GM21825 (cell line): ENCODE measurements around the gene SPRYD7.
"Not testable (repeated sequence)": the region's sequence is repeated elsewhere in the genome, so short reads cannot be mapped to it uniquely, and the experiment has no call there.

Source experiments
- ATAC-seq: cut with Tn5 transposase; IDR thresholded peaks from one replicate; pipeline ENCODE4 v1.9.1; 2021; ENCODE audit warnings: mild to moderate bottlenecking, moderate library complexity; ENCODE audit not compliant: unreplicated experiment

The SPRYD7 gene, protein sequence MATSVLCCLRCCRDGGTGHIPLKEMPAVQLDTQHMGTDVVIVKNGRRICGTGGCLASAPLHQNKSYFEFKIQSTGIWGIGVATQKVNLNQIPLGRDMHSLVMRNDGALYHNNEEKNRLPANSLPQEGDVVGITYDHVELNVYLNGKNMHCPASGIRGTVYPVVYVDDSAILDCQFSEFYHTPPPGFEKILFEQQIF

DNA sequence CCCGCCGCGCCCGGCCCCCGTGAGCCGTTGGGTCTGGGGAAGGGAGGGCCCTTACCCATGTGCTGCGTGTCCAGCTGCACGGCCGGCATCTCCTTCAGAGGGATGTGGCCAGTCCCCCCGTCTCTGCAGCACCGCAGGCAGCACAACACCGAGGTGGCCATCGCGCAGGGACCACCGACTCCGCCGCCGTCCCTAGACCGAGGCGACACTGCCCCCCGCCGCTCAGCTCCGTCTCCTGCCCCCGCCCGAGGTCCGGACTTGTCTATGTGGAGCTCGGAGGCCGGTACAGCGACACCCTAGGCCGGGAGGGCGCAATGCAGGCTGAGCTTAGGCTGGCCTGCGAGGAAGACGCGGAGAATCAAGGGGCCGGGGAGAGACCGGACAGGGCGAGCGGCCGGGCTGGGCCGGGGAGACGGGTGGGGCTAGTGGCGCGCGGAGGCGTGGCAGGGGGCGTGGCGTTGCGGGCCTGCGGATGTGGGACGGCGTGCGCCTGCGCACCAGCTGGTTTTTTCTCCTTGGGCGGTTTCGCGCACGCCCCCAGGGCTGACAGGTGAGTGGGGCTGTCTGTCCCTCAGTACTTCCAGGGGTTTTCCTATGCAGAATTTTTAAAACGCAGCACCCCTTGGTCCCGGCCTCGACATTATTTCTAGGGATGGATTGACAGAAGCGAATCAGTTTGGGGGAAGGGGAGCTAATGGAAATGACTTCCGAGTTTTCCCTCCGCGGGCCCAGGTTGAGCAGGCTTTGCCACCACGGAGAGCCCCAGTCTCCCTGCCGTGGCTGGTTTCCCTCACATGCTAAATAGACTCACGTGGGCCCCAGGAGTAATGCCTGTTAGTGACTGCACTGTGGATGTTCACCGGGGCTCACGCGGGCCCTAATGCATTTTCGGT, at the start of gene SPRYD7:
TSS of gene SPRYD7 (minus strand) at position 266 of the 893 bp plus-strand sequence. CDS start at position 161, 105 bp downstream.
- peak; percentile 96 for ATAC-seq

DNA sequence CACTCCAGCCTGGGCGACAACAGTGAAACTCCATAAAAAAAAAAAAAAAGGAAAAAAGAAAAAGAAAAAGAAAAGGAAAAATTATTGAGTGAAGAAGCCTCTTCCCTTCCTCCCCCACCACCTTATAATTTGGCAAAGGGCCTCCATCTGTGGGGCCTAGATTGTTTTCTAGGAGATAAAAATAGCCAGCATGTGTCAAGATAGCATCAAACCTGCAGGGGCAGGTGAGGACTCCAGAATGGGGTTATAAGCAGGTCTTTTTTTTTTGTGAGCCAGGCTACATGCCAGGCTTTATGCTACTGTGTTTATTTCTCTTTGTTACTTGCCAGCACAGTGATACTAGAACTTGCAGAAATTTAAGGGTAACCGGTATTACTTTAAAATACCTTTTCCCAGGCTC, 49.0 kb upstream of the SPRYD7 start:
- ATAC-seq: no peak

DNA sequence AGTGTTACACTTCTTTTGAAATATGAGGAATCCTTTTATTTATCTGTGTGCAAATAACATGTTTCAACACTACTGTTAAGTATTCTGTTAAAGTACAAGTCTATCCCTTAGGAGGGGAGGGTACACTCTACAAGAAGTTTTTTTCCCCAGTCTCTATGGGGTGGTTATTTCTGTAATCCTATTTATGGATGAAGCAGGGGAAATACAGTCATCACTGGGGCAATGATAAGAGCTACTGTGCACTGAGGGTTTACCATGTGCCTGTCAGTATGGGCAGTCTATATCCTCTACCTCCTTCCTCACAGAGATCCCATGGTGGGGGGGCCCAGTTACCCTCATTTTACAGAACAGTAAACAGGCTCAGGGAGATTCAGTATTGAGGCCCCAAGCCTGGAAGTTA, 44.1 kb upstream of the SPRYD7 start:
- no peak for ATAC-seq

DNA sequence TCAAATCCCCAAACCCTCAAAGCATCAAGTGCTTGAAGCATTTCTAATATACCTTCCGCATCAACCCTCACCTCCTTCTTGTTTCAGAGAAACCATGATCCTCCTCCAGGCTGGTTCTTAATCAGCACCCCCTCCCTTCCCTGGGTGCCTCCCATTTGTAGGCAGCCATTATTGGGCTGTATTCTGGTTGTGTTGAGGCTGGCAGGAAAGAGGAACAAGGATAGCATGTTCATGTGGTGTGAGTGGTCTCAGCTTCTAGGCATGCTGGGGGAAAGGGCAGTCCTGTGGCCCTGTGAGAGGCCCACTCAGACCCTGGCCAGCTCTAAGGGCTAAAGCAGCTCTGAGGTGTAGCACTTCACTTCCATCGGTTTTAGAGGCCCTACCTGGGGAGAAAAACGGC, 41.9 kb upstream of the SPRYD7 start:
- no peak for ATAC-seq

DNA sequence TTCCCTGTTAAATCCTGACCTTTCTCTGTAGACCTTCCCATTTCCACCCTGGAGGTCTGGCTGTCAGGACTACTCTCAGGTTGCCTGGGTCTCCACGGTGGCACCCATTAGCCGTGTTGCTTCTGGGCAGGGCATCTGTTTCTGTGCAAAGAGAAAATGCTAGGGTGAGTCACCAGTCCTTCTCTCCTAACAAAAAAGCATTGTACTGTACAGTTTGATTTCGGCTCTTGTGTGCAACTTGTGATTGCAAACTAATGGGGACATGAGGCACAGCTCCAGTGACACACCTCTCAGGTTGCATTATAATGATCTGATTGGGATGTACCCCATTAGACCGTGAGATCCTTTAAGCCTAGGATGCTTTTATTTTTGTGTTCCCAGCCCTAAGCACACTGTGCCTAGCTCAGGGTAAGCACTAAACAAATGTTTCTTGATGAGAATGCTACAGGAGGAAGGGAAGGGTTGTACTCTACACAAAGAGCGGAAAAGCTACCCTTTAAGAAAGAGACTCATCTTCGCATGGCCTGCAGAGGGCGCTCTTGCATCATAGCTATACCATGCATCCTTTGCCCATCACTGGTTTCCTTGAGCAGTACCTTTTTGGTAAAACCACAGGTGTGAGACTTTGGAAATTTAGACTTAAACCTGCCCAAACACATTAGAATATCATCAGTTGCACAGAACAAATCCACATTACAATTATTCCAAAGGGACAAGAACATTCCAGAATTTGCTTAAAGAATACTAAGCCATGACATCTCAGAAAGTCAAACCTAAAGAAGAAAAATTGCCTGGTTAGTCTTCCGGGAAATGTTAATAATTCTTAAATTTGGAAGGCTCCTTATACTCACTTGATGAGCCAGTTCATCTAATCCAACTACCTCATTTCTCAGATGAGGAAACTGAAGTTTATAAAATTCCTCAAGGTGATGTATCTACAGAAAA, 40.4 kb upstream of the SPRYD7 start:
- peak; percentile 52 for ATAC-seq

DNA sequence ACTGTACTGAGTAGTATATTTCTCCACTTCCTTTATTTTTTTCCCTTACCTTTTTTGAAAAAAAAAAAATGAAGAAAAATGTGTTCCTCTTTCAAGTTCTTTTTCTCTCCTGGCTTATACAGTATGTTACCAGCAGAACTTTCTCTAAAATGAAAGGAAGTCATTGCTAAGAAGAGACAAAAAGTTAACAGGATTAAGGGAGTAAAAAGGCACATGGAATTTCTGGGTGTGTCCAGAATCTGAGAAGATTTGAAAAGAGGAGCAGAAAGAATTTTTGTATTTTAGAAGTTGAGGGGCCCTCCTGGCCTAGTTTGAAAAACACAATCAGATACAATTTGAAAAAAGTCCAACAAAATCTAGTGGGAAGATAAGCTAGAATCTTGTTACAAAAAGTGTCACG, 39.7 kb upstream of the SPRYD7 start:
- no peak for ATAC-seq

DNA sequence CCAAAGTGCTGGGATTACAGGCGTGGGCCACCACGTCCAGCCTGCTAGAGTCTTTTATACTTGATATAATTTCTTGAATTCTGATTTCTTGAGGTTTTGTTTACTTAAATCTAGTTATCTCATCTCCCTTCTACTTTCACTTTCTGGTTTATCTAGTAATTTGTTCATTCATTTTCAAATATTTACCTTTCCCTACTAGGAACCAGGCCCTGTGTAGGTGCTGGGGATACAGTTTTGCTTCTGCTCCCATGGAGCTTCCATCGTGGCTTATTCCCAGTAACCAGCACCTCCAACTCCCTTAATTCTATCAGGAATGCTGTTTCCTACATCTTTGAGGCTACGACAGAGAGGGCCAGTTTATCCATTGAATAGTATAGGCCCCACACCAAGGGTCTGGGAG, 36.6 kb upstream of the SPRYD7 start:
- no peak for ATAC-seq

DNA sequence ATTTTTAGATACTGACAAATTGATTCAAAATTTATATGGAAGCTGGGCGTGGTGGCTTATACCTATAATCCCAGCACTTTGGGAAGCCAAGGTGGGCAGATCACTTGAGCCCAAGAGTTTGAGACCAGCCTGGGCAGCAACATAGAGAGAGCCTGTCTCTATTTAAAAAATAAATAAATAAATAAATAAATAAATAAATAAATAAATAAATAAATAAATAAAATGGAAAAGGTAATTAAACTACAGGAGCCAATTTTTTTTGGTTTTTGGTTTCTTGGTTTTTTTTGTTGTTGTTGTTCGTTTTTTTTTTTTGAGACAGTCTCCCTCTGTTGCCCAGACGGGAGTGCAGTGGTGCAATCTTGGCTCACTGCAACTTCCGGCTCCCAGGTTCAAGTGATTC, 31.3 kb upstream of the SPRYD7 start:
- ATAC-seq: no peak

DNA sequence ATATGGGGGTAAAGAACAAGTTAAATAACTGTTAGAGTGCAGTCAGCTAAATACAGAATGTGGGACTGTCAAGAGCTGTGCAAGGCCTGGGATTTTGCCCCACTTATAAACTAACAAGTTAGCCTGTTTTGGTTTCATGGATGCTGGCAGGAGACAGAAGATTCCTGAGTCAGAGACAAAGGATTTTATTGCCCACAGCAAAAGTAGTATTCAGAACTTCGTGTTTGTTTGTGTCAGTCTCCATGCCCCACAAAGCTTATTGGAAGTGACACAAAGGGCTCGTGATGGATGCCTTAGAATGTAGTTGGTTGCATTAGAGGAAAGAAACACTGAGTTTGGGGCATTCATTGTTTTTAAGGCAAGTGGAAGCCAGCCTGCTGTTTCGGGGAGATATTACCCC, 22.2 kb upstream of the SPRYD7 start:
- ATAC-seq: no peak

DNA sequence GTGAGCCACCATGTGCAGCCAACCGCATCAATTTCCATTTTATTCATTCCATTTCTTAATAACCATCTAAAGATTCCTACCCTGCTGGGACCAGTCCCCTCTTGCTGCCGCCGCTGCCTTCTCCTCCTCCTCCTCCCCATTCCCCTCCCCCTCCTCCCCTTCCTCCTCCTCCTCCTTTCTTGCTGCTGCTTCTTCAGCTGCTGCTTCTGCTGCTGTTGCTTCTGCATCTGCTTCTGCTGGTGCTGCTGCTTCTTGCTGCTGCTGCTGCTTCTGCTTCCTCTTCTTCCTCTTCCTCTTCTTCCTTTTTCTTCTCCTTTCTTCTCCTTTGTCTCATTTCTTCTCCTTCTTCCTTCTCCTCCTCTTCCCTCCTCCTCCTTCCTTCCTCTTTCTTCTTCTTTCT, 20.0 kb upstream of the SPRYD7 start:
- ATAC-seq: no peak

DNA sequence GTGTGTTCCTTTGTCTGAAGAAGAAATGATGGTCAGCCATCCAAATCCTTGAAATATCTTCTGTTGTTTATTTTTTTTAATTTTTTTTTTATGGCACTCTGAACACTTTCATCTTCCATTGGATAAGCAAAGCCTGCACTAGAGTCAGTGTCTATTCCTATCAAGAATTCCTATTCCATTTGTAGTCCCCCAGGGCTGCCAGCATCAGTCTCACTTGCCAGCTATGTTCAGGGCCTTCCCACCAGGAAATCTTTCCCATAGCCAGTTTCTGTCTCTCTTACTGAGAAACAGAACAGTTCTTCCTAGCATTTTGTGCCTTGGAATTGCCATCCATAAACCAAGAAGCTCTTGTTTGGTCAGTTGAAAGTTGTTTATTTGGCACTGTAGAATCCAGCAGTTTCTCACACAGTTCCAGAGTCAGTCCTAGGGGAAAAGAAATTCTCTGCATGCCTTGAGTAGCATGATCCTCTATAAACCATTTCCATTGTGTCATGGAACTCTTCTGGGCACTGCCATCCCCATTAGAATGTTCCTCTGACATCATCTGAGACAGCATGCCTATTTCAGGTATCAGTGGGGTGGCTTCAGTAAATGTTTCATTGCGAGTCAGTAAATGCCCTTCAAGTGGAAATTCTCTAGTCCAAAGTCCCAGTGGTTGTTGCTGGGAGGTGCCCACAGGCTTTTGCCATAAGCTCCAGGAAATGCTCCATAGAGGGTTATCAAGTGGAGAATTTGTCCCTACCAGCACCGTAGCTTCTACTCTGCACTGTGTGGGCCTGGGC, 18.7 kb upstream of the SPRYD7 start:
- ATAC-seq: no peak

DNA sequence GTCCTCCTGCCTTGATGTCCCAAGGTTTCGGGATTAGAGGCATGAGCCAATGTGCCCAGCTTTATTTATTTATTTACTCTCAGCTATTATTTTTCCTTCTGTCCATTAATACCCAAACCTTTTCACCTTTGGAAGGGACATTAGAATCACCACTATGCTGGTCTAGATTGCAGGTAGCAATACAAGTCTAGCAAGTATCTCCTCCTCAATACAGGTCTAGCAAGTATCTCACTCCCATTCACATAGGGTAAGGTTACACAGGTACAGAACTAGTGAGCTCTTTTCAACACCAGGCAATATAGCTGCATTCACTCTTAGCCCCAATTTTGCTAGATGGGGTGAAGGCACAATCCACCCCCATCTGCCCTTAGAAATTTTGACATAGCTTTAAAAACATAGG, 17.4 kb upstream of the SPRYD7 start:
- no peak for ATAC-seq

DNA sequence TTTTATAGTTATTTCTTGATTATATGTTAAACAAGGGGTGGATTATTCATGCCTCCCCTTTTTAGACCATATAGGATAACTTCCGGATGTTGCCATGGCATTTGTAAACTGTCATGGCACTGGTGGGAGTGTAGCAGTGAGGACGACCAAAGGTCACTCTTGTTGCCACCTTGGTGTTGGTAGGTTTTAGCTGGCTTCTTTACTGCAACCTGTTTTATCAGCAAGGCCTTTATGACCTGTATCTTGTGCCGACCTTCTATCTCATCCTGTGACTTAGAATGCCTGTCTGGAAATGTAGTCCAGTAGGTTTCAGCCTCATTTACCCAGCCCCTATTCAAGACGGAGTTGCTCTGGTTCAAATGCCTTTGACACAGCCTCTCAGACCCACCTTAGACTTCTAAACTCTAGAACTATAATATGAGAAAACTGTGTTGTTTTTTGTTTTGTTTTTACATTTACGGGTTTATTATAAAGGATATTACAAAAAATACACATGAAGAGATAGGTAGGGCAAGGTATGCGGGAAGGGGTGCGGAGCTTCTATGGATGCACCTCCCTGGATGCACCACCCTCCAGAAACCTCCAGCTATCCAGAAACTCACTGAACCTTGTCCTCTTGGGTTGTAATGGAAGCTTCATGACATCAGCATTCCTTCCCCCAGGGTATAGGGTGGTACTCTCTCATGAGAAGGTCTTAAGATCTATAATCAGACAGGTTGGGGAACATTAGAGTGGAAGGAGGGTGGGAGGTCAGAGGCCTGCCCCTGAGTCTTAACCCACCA, 15.8 kb upstream of the SPRYD7 start:
- no peak for ATAC-seq

DNA sequence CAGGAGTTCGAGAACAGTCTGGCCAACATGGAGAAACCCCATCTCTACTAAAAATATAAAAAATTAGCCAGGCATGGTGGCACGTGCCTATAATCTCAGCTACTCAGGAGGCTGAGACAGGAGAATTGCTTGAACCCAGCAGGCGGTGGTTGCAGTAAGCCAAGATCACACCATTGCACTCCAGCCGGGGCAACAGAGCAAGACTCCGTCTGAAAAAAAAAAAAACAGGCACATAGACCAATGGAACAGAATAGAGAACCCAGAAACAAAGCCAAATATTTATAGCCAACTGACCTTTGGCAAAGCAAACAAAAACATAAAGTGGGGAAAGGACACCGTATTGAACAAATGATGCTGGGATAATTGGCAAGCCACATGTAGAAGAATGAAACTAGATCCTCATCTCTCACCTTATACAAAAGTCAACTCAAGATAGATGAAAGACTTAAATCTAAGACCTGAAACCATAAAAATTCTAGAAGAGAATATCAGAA, 12.7 kb upstream of the SPRYD7 start:
- ATAC-seq: not testable (repeated sequence)

DNA sequence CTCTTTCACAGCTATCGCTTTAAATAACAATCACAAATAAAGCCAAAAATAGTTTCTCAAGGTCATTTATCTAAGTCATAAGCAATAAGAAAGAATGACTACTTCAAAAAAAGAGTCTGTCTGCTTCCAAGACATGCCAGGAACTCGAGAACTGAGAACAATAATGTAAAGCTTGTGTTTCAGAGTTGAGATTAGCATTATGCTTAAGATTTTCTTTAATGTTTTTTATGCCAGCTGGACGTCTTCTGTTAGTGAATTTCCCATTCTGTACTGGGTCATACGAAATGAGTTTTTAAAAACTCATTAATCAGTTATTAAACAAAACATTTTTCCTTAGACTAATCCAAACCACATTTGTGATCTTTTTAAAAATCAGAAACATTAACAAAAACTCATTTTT, 3.2 kb upstream of the SPRYD7 start:
- ATAC-seq: no peak

DNA sequence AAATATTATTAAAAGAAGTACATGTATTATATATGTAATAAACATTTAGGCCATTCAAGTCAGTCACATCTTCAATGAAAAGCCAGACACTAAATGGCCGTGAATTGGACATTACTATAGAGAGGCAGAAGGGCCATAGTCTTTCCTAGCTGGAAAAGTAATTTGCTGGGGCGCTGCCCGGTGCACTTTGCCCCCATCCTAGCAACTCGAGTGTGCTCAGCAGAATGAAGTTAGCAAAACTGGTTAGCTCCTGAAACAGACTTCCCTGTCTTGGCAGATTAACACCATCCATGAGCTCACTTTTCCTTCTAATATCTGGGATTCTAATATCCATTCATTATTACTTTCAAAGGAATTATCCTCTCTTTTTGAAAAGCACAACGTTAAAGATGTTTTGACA, 2.8 kb upstream of the SPRYD7 start:
- ATAC-seq: no peak

DNA sequence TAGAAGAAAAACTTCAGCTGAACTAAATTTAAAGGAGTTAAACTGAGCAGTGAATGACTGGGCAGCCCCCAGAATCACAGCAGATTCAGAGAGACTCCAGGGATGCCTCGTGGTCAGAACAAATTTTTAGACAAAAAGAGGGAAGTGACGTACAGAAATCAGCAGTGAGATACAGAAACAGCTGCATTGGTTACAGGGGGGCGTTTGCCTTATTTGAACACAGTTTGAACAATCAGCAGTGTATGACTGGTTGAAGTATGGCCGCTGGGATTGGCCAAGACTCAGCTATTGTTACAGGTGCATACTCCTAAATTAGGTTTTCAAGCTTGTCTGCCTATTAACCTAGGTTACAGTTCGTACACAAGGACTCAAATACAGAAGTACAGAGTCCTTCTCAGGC, 2.2 kb upstream of the SPRYD7 start:
- no peak for ATAC-seq

DNA sequence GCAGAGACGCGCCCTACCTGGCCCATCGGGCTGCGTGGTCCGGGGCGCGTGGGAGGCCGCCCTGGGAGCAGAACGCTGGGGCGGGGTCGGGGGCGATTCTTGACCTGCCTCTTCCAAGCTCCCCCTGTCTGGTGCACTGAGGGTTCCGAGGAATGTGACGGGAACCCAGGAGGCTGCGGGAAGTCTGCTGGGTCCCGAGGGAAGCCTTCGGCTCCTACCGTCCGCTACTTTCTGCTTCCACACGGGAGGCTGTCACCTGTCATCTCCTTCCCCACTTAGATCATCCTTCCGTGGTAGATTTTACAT, 781 bp upstream of the SPRYD7 start:
- no peak for ATAC-seq

DNA sequence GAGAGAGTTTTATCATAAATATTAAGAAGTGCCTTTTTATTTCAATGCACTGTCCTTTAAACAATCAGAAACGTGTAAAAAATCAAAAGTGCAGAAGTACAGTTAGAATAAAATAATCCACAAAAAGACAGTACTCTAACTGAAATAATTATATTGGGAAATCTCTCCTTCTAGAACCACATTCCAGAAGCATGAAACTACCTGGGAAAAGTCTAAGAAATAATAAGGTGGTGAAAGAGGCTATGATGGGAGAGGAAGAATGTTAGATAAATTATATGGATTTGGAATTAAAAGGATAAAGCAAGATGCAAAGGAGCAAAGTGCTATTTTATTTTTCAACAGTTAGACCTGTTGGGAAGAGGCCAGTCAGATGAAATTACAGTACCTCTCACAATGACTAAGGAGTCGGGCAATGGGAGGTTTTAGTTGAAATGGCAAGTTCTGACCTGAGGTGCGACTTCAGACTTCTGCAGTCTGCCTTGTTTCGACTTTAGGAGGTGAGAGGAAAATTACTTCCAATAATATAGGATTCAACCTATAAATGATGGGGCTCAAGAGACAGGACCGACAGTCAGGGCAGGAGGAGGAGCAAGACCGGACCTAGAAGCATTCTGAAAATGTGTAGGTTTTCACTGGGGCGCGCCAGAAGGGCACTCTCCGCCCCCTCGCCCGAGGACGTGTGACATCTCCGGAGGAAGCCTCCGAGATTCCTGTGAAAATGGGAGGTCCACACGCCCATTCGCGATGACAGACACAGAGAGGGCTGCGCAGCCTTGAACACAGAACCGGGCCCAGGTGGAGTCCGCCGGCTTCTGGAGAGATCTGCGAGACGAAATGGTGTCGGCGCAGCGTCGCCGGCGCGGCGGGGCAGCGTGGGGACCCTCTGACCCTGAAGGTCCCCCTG, 717 bp downstream of the SPRYD7 start:
- ATAC-seq: peak; percentile 35
